Measurements from ENCODE around the gene ITFG1. TPM values are rescaled to one million over a fixed set of nuclear protein-coding genes. Genes with fewer than 3 reads are reported as not detected.

Gene ITFG1
- total and polyA plus RNA-seq, 2 of the 13 experiments (the other 11 are each of a cell fraction or from before 2014, with no cell fraction given): 74.5 to 150 TPM

GRCh38 chr16:47160422-47160821 is 300.4 kb downstream of the ITFG1 start:
- Histone ChIP-seq H2AFZ (ENCODE audit: low read length) (no peak overlapping the region), H3K27ac (ENCODE audit: extremely low read length, insufficient read depth, low read length) (no peak overlapping the region), H3K4me2 (ENCODE audit: low read depth, low read length) (no peak overlapping the region), H3K79me2 (ENCODE audit: insufficient read depth, low read length) (no peaks in the 10 kb centered on the region), H3K9ac (ENCODE audit: insufficient read depth, low read depth, low read length) (no peak overlapping the region), H3K4me1 (ENCODE audit: insufficient read depth, low read length) (no peaks in the 10 kb centered on the region), H3K4me3 (replicated peaks in 1 of 3; ENCODE audit: insufficient read depth in 1 of 3, low read depth in 2 of 3, low read length in 3 of 3) (no peak overlapping the region), H3K9me3 (ENCODE audit: low read length) (no peaks in the 10 kb centered on the region), H4K20me1 (ENCODE audit: insufficient read depth, low read length) (no peaks in the 10 kb centered on the region), H3K27me3 (ENCODE audit: control insufficient read depth in 1 of 2, insufficient read depth in 2 of 2, low read length in 2 of 2) (no peaks in the 10 kb centered on the region), H3K36me3 (replicated peaks in 1 of 2; ENCODE audit: control insufficient read depth in 1 of 2, insufficient read depth in 2 of 2, low read length in 2 of 2) (peaks cover 0 to 3% of the 10 kb centered on the region in 2 experiments; a peak in 3 of 5 replicates)
- intact Hi-C loops (cut with micrococcal nuclease; ENCODE audit: unreplicated experiment): no loop called here
- no peak for FAIRE-seq
- ChIA-PET CTCF (ENCODE audit: low intra/inter-chr PET ratio, low total read pairs) (no interaction called here), POLR2A (no interaction called here)
- peak; percentile 89 for TF ChIP-seq ATF7 (IDR thresholded peaks at IDR 0.05)
- no peak for TF ChIP-seq ATF7 (CRISPR knock-in tag; IDR thresholded peaks at IDR 0.05)
- no peak for TF ChIP-seq SNAPC2 (CRISPR knock-in tag; IDR thresholded peaks at IDR 0.05)
- DNase-seq (ENCODE audit: low spot score): no peak
- in situ Hi-C loops (cut with HindIII; ENCODE audit: extremely low pct_ligation_motif_present, low pct_unique_long_range_greater_than_20kb): no loop called here
- ATAC-seq: no peak
- BruUV-seq (replicated peaks): no TSS peak
- WGBS (ENCODE audit: low lambda C conversion rate): 97% methylated on average over 3 of the region's 3 CpGs

- H3K27me3 ChIP-seq (ENCODE audit: control insufficient read depth in 1 of 2, insufficient read depth in 2 of 2, low read length in 2 of 2): no peaks in the 10 kb centered on the region
- no TSS peak for BruUV-seq (replicated peaks)
- no peak overlapping the region for H3K4me3 ChIP-seq (replicated peaks in 1 of 3; ENCODE audit: insufficient read depth in 1 of 3, low read depth in 2 of 3, low read length in 3 of 3)
- TF ChIP-seq JARID2 (CRISPR knock-in tag; IDR thresholded peaks at IDR 0.05; ENCODE audit: insufficient replicate concordance) (no peak), ZNF629 (CRISPR knock-in tag; conservative IDR thresholded peaks at IDR 0.05) (no peak), MAFK (conservative IDR thresholded peaks at IDR 0.05 in 1 of 2, IDR thresholded peaks at IDR 0.05 in 1 of 2; ENCODE audit: low read length in 2 of 2) (peak; percentile 84 to 91), MAFF (IDR thresholded peaks at IDR 0.05; ENCODE audit: low read depth, low read length) (peak; percentile 82), SSRP1 (CRISPR knock-in tag; IDR thresholded peaks at IDR 0.05) (no peak), ZUFSP (CRISPR knock-in tag; IDR thresholded peaks at IDR 0.05; ENCODE audit: borderline replicate concordance) (no peak)
- no peak overlapping the region for H2AFZ ChIP-seq (ENCODE audit: low read length)
- POLR2A ChIA-PET: no interaction called here
- ATAC-seq (no peak), FAIRE-seq (no peak), DNase-seq (ENCODE audit: low spot score) (no peak)
- intact Hi-C loops (cut with micrococcal nuclease; ENCODE audit: unreplicated experiment) (no loop called here), in situ Hi-C loops (cut with HindIII; ENCODE audit: extremely low pct_ligation_motif_present, low pct_unique_long_range_greater_than_20kb) (no loop called here)
- no peaks in the 10 kb centered on the region for H3K4me1 ChIP-seq (ENCODE audit: insufficient read depth, low read length)
- no peak overlapping the region for H3K4me2 ChIP-seq (ENCODE audit: low read depth, low read length)
- H4K20me1 ChIP-seq (ENCODE audit: insufficient read depth, low read length): no peaks in the 10 kb centered on the region
- CTCF ChIA-PET (ENCODE audit: low intra/inter-chr PET ratio, low total read pairs): no interaction called here
- H3K9me3 ChIP-seq (ENCODE audit: low read length): no peaks in the 10 kb centered on the region
- H3K36me3 ChIP-seq (replicated peaks in 1 of 2; ENCODE audit: control insufficient read depth in 1 of 2, insufficient read depth in 2 of 2, low read length in 2 of 2): peaks cover 0 to 3% of the 10 kb centered on the region in 2 experiments; a peak in 3 of 5 replicates
- H3K9ac ChIP-seq (ENCODE audit: insufficient read depth, low read depth, low read length): no peak overlapping the region
- H3K79me2 ChIP-seq (ENCODE audit: insufficient read depth, low read length): no peaks in the 10 kb centered on the region
- H3K27ac ChIP-seq (ENCODE audit: extremely low read length, insufficient read depth, low read length): no peak overlapping the region
These were observed 301.9 kb downstream of the ITFG1 start for GRCh38 chr16:47158992-47159391.

Measured in HepG2 (cell line).